Measurements from ENCODE around the gene QSOX2.

QSOX2 gene

GRCh38 chr9:136190237-136190601 lies 55.4 kb downstream of the QSOX2 start:
- DNase-seq (ENCODE audit: low spot score): no peak

- DNase-seq (ENCODE audit: low spot score): no peak
Observed at GRCh38 chr9:136189394-136190236, 56.0 kb downstream of the QSOX2 start.

- DNase-seq (ENCODE audit: low spot score): no peak
Observed at GRCh38 chr9:136187683-136188586, 57.7 kb downstream of the QSOX2 start.

- no peak for DNase-seq (ENCODE audit: low spot score)
Observed at GRCh38 chr9:136187197-136187596, 58.4 kb downstream of the QSOX2 start.

GRCh38 chr9:136186386-136186785 lies 59.2 kb downstream of the QSOX2 start:
- DNase-seq (ENCODE audit: low spot score): no peak

GRCh38 chr9:136185596-136186366 lies 59.8 kb downstream of the QSOX2 start:
- no peak for DNase-seq (ENCODE audit: low spot score)

- no peak for DNase-seq (ENCODE audit: low spot score)
Observed at GRCh38 chr9:136185066-136185465, 60.5 kb downstream of the QSOX2 start.

GRCh38 chr9:136182850-136183422 lies 62.7 kb downstream of the QSOX2 start:
- DNase-seq (ENCODE audit: low spot score): no peak

- no peak for DNase-seq (ENCODE audit: low spot score)
Observed at GRCh38 chr9:136182420-136182787, 63.2 kb downstream of the QSOX2 start.

GRCh38 chr9:136181784-136182419 lies 63.7 kb downstream of the QSOX2 start:
- DNase-seq (ENCODE audit: low spot score): no peak

- DNase-seq (ENCODE audit: low spot score): no peak
Observed at GRCh38 chr9:136180586-136180985, 65.0 kb downstream of the QSOX2 start.

- no peak for DNase-seq (ENCODE audit: low spot score)
Observed at GRCh38 chr9:136179761-136180160, 65.9 kb downstream of the QSOX2 start.

- no peak for DNase-seq (ENCODE audit: low spot score)
Observed at GRCh38 chr9:136179101-136179616, 66.5 kb downstream of the QSOX2 start.

- DNase-seq (ENCODE audit: low spot score): no peak
Observed at GRCh38 chr9:136178773-136179075, 66.9 kb downstream of the QSOX2 start.

- DNase-seq (ENCODE audit: low spot score): no peak
Observed at GRCh38 chr9:136178061-136178772, 67.4 kb downstream of the QSOX2 start.

- no peak for DNase-seq (ENCODE audit: low spot score)
Observed at GRCh38 chr9:136177224-136177623, 68.4 kb downstream of the QSOX2 start.

- no peak for DNase-seq (ENCODE audit: low spot score)
Observed at GRCh38 chr9:136175616-136176197, 69.9 kb downstream of the QSOX2 start.

- DNase-seq (ENCODE audit: low spot score): no peak
Observed at GRCh38 chr9:136174779-136175615, 70.6 kb downstream of the QSOX2 start.

- no peak for DNase-seq (ENCODE audit: low spot score)
Observed at GRCh38 chr9:136173648-136174290, 71.8 kb downstream of the QSOX2 start.
